Cardiac fibroblast (primary cell): ENCODE data around the gene CRAMP1.

Source experiments
- DNase-seq, 2 donors: peaks; one replicate each; pipeline versions ENCODE4 v3.0.0 to v3.0.0-alpha.2; 2010; ENCODE audit warnings: low read depth in 2 of 2
- H3K4me3 ChIP-seq, 2 donors: replicated peaks in 1 of 2; 1 replicate in 1 of 2; 2 replicates in 1 of 2; pipeline ENCODE4 v1.5.1; 2011; ENCODE audit warnings: low read depth in 2 of 2, low read length in 2 of 2, mild to moderate bottlenecking in 2 of 2, moderate library complexity in 1 of 2
- TF ChIP-seq, protein P1 (sequence below): IDR thresholded peaks from one replicate; pipeline ENCODE4 v1.5.1; 2011; ENCODE audit warnings: low read depth, mild to moderate bottlenecking, low read length, inconsistent platforms

Gene CRAMP1

DNA sequence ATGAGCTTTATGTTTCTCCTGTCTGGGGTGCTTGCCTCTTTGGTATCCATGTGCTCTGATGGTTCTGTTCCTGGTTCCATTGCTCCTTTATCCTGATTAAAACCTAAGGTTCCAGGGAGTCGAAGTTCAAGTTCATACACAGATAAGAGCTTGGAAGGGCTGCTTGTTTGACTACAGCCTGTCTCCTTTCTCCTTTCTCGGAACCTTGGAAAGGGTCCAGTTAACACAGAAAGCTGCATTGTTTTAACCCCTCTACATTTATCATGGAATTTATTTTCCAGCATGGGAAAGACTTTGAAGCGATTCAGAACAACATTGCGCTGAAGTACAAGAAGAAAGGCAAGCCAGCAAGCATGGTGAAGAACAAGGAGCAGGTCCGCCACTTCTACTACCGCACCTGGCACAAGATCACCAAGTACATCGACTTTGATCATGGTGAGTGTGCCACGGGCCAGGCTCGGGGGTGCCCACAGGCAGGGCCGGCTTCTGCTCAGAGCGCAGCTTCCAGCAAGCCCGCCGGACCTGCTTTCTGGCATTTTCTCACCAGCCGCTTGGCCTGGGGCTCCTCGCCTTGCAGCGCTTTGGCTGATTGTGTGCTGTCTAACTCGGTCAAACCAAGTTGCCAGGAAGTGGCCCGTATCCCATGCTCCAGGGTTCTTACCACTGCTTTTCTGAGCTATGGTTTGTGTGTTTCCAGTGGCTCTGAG, 19.9 kb downstream of the CRAMP1 start:
- TF ChIP-seq, protein P1, sequence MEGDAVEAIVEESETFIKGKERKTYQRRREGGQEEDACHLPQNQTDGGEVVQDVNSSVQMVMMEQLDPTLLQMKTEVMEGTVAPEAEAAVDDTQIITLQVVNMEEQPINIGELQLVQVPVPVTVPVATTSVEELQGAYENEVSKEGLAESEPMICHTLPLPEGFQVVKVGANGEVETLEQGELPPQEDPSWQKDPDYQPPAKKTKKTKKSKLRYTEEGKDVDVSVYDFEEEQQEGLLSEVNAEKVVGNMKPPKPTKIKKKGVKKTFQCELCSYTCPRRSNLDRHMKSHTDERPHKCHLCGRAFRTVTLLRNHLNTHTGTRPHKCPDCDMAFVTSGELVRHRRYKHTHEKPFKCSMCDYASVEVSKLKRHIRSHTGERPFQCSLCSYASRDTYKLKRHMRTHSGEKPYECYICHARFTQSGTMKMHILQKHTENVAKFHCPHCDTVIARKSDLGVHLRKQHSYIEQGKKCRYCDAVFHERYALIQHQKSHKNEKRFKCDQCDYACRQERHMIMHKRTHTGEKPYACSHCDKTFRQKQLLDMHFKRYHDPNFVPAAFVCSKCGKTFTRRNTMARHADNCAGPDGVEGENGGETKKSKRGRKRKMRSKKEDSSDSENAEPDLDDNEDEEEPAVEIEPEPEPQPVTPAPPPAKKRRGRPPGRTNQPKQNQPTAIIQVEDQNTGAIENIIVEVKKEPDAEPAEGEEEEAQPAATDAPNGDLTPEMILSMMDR: no peak
- no peak overlapping the region for H3K4me3 ChIP-seq
- DNase-seq: no peak

DNA sequence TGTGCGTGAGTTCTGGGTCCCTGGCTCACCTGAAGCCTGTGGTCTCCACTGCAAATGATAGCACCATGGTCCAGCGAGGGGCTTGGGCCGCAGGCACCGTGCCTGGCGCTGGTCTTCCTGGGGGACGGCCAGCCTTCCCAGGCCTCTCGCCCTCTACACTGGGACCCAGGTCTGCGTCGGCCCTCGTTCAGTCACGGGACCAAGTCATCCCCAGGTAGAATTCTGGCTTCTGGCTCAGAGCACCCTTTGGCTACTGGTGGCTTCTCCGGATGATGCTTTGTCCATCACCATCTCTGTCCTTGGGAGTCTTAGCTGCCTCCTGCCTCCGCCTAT, 20.4 kb downstream of the CRAMP1 start:
- no peak overlapping the region for H3K4me3 ChIP-seq
- no peak for DNase-seq
- TF ChIP-seq, protein P1: no peak

DNA sequence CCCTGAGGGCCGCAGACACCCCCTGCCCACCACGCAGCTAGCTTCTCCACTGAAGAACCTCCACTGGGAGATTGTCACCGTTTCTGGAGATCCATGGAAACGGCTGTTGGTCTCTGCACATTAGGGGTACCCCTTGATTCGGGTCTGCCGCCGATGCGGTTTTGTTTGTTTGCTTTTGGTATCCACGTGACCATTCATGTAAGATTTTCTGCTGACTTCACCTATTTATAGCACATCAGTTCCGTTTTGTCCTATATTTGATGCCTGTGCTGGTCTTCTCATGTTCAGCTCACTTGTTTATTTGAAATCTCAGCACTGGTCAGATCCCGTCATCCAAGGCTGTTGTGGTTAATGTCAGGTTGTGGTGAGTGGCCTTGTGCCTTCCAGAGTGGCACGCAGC, 21.1 kb downstream of the CRAMP1 start:
- TF ChIP-seq, protein P1: no peak
- no peak overlapping the region for H3K4me3 ChIP-seq

DNA sequence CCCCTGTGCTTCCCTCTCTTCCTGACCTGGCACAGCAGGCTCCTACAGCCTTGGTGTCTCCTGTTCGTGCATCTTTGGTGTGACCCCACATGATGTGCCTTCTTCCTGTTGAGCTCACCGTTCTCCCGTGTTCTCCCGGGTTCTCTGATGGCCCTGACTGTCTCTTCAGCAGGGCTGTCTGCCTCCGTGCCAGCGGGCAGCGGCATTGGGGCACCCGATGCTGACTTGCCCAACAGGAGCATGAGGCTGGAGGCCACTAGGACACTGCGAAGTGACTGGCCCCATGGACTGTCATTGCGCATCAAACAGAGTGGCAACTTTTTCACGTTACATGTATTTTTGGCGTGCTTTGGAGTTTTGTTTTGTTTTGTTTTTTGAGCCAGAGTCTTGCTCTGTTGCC, 22.4 kb downstream of the CRAMP1 start:
- no peak for DNase-seq
- no peak overlapping the region for H3K4me3 ChIP-seq
- TF ChIP-seq, protein P1: no peak

More for the DNA sequence above, 21.1 kb downstream of the CRAMP1 start:
- no peak for DNase-seq

DNA sequence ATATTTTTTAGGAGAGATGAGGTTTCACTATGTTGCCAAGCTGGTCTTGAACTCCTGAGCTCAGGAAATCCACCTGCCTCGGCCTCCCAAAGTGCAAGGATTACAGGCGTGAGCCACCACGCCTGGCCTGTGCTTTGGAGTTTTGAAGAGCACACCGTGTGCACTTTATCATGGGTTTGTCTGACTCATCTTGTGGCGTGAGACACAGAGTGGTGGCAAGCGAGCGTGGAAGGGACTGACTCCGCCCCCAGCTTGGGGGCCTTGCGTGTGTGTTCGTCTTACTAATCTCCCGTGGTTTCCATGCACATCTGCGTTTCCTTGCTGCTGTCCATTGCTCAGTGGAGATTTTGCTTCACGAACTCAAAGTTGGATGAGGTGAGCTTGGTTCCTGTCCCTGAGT, 22.9 kb downstream of the CRAMP1 start:
- TF ChIP-seq, protein P1: no peak
- no peak overlapping the region for H3K4me3 ChIP-seq
- DNase-seq: no peak

DNA sequence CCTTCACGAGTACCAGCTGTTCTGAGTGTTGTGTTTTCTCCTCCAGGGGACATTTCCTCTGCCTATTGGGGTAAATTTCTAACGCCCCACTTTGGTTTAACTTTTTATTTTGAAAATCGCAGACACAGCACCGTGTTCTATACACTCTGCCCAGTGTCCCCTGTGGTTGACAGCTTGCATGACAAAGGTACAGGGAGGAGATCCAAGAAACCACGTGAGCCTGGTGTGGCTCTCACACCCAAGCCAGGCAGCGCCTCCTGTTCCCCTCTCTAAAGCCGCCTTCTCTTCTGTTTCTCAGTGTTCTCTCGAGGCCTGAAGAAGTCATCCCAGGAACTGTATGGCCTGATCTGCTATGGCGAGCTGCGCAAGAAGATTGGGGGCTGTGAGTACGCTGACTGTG, 25.4 kb downstream of the CRAMP1 start:
- no peak for DNase-seq
- TF ChIP-seq, protein P1: no peak
- no peak overlapping the region for H3K4me3 ChIP-seq

DNA sequence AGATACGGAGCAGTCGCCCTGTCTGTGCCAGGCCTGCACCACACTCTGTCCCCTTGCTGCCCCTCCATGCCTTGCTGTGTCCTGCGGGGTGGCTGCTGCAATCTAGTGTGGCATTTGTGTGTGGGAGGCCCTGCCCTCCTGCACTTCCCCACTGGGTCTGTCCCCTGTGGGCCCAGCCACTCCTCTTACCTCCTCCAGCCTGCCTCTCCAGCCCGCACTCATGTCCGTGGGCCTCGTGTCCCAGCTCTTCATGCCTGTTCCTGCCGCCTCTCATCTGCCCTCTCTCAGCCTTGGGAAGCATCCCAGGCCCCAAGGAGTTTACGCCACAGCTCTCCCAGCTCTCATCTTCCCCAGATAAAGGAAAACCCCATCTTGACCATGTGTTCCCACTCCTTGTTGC, 26.6 kb downstream of the CRAMP1 start:
- no peak overlapping the region for H3K4me3 ChIP-seq
- TF ChIP-seq, protein P1: no peak
- no peak for DNase-seq
